Muscle of back (tissue), 11 donors: Measurements from ENCODE around the gene PATL1. TPM values are rescaled to one million over a fixed set of nuclear protein-coding genes. Genes with fewer than 3 reads are reported as not detected.

ENCODE experiments used
- DNase-seq, 3 donors: peaks; one replicate each; pipeline versions ENCODE4 v3.0.0 to v3.0.0-alpha.2; 2013
- polyA plus RNA-seq, 10 donors: library from polyadenylated mRNA; unstranded; fragments of 120-200 nt; gene quantifications; one replicate each; pipeline ENCODE4 v1.2.1, GENCODE V29; 2013; ENCODE audit not compliant: insufficient read length in 10 of 10

Gene PATL1
- polyA plus RNA-seq, 10 donors: 21.2 to 33.3 (median 27.2) TPM

DNA sequence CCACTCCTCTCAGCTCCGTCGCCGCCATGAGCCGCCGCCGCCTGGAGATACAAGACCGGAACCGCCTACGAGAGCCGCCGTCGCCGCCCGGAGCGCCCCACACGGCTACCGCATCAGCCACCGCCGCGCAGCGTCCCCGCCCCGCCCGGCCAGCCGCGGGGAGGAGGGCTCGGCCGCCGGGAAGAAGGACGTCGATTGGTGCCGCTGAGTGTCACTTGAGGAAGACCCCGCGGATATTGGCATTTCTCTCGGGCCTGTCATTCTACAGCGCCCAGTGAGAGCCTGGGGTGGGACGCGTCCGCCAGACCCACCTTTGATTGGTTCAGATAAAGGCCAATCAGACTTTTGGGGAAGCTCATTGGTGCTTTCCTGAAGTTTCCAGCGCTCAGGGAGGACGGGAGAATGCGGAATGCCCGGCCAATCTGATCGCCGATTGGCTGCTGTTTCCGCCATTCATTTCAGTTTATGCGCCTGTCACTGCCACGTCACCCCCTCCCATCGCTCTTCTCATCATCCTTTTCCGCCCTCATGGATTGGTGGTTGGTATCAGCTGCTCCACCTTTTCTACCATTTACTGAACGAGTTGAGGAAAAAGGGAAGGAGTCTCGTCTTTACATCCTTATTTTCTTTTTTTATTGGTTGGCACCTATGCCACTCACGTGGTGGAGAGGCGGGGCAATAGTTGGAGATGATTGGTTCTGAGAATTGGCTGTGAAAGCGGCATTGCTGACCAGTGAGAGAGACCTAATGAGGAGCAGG is 53.0 kb downstream of the PATL1 start, which contains the start of gene OSBP:
Gene OSBP (minus strand): TSS at position 138 of the 759 bp plus-strand sequence. CDS start 110 bp downstream, at position 28.
- peak; percentile 100 for DNase-seq

DNA sequence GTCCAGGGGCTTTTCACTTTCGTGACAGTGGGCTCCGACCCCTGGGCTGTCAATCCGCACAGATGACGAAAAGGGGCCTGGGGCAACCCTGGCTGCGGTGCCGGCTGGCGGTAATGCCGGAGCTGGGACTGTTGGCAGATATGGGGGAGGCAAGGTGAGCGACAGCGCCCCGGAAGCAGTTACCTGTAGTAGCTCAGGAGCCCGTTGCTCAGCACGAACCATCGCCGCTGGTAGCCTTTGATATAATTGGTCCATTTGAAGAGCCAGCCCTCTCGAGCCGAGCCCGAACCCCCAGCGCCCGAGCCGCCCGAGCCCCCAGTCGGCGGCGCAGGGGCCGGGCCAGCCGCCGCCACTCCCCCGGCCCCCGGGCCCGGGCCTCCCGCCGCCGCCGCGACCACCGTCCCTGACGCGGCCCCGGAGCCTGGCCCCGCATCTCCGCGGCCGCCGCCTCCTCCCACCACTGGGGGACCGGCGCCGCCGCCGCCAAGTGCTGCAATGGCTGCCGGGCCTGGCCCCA is 53.7 kb downstream of the PATL1 start:
- DNase-seq: peak in 1 of 3 donors; percentile 31

GRCh38 chr11:59614277-59615119 is 54.3 kb downstream of the PATL1 start:
- peak in 2 of 3 donors; percentile 12 to 51 for DNase-seq

DNA sequence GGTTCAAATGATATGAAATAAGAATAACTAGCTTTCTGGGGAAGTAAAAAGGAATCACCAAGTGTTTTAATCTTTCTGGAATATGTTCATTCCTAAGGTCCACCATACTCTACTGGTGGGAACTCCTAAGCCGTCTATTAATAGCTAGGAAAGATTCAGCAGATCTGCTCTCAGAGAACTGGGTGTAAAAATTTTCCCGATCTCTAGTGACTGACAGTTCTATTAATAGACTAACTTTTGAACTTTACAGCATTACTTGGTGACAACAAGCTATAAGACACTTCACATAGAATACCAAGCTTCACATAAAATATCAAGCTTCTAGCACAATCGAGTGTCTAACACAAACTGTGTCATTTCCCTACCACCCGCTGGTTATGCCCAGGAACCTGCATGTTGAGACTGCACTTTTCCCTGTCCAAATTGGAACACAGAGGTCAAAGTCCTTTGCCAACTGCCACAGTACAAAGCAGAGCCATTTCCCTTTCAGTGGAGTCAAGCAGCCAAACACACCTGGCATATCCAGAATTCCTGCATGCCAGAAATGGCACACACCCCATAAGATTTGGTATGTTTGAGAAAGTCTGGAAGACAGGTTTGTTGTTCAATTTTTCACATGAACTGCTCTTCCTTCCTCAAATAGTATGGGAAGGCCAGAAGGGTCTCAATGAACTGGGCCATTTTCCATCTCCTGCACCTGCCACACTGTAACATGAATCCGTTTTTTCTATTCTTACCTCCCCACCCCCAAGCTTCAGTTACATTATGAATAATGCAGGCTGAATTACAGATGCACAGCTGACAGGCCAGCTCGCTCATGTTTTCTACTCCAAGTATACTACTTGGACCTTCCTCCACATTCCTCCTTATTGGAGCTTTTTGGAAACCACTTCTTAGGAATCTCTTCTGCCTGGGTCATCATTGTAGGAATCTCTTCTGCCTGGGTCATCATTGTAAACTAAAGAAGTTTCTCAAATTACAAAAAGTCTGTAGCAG is 57.0 kb downstream of the PATL1 start:
- peak; percentile 35 to 66 (median 51) for DNase-seq

- no peak for DNase-seq
Observed at GRCh38 chr11:59610289-59610688, 58.5 kb downstream of the PATL1 start.

- DNase-seq: no peak
Observed at GRCh38 chr11:59607703-59608454, 61.0 kb downstream of the PATL1 start.

GRCh38 chr11:59602432-59602831 is 66.4 kb downstream of the PATL1 start:
- DNase-seq: no peak

DNA sequence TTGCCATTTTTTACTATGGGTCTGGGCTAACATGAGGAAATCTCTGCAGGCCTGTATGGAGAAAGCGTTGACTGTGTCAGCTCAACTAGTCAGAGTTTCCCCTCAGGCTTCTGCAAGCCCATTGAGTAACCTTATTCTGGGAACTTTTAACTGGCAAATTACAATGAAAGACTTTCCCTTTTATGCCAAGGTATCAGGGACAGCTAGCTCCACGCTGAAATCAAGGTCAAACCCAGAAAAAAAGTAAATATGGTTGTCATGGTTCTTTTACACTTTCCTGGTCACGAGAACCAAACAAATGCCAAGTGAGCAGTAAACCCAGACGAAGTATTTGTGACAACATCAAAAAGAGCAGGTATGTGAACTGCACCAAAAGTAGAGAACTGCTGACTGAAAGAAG is 67.0 kb downstream of the PATL1 start:
- DNase-seq: no peak

GRCh38 chr11:59600636-59601035 is 68.2 kb downstream of the PATL1 start:
- no peak for DNase-seq

DNA sequence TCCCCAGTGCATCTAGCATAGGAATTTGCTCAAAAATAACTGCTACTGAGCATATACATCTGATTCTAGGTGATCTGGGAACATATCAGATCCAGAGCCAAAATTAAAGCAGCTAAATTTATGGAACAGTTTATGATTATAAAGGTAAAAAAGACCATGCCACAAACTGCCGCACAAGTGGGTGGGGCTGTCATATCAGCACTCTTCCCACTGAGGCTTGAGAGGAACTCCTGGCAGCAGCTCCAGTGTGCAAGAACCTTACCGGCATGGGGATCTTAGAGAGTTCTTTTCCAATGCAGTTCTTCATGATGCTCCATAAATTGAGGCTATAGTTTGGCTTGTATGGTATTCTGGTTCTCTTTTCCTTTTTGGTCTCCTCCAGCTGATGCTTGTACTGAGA is 68.6 kb downstream of the PATL1 start:
- DNase-seq: no peak

DNA sequence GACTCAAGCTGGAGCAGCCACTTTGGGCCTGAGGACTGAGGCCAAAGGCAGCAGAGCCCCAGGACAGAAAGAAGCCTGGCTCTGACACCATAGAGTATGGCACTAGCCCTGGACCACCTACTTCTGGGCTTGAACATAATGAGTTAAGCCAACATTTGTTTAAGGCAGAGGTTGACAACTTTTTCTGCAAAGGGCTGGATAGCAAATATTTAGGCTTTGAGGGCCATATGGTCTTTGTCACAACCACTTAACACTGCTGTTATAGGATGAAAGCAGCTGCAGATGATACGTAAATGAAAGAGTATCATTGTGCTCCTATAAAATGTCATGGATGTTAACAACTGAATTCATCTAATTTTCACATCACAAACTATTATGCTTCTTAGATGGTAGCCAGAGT is 69.9 kb downstream of the PATL1 start:
- no peak for DNase-seq

Other genes with a start within 250 kb of the PATL1 start
- under 1 TPM in 3 of 10 donors, not detected in 7; 0.03 TPM for gene OR5A2, start 242.6 kb downstream of the PATL1 start, polyA plus RNA-seq
- under 1 TPM in 1 of 10 donors, not detected in 9; 0.03 TPM for gene OR5A1, start 232.6 kb downstream of the PATL1 start, polyA plus RNA-seq
- not detected for gene OR4D6, start 212.1 kb downstream of the PATL1 start, polyA plus RNA-seq
- not detected for gene OR4D10, start 195.7 kb downstream of the PATL1 start, polyA plus RNA-seq
- not detected for gene OR4D11, start 165.5 kb downstream of the PATL1 start, polyA plus RNA-seq
- gene OR4D9, start 157.5 kb downstream of the PATL1 start, polyA plus RNA-seq: under 1 TPM in 4 of 10 donors, not detected in 6; 0.03 to 0.05 (median 0.03) TPM
- gene OSBP, start 53.3 kb downstream of the PATL1 start, polyA plus RNA-seq: 10 to 100 TPM; 42.7 to 64.8 (median 47.5) TPM
- gene OR10V1, start 44.8 kb upstream of the PATL1 start, polyA plus RNA-seq: not detected
- gene STX3, start 86.3 kb upstream of the PATL1 start, polyA plus RNA-seq: 1 to 10 TPM; 2.9 to 8.5 (median 5.4) TPM
- gene MRPL16, start 141.7 kb upstream of the PATL1 start, polyA plus RNA-seq: 10 to 100 TPM; 32.3 to 37.2 (median 34.3) TPM
- under 1 TPM in 1 of 10 donors, not detected in 9; 0.08 TPM for gene CBLIF, start 176.5 kb upstream of the PATL1 start, polyA plus RNA-seq
- gene TCN1, start 197.4 kb upstream of the PATL1 start, polyA plus RNA-seq: under 1 TPM in 3 of 10 donors, not detected in 7; 0.16 to 0.38 (median 0.22) TPM
- not detected for gene OOSP3, start 209.7 kb upstream of the PATL1 start, polyA plus RNA-seq